C4-2B (cell line): ENCODE results near the gene ADAMTSL1.

ENCODE experiments used
- H3K27ac ChIP-seq: fragments of 450-650 bp; 2 replicates; pipeline ENCODE4 v1.5.1; 2017
- ZFX ChIP-seq: fragments of 450-650 bp; IDR thresholded peaks from 2 replicates; pipeline ENCODE4 v1.6.1; 2017
- TF ChIP-seq, protein P1 (sequence below): fragments of 450-650 bp; conservative IDR thresholded peaks from 2 replicates; pipeline ENCODE4 v1.5.1; 2017; ENCODE audit warnings: mild to moderate bottlenecking

ADAMTSL1 gene

GRCh38 chr9:18617759-18618158, 143.8 kb downstream of the ADAMTSL1 start:
- no peak for TF ChIP-seq ZFX
- TF ChIP-seq, protein P1, sequence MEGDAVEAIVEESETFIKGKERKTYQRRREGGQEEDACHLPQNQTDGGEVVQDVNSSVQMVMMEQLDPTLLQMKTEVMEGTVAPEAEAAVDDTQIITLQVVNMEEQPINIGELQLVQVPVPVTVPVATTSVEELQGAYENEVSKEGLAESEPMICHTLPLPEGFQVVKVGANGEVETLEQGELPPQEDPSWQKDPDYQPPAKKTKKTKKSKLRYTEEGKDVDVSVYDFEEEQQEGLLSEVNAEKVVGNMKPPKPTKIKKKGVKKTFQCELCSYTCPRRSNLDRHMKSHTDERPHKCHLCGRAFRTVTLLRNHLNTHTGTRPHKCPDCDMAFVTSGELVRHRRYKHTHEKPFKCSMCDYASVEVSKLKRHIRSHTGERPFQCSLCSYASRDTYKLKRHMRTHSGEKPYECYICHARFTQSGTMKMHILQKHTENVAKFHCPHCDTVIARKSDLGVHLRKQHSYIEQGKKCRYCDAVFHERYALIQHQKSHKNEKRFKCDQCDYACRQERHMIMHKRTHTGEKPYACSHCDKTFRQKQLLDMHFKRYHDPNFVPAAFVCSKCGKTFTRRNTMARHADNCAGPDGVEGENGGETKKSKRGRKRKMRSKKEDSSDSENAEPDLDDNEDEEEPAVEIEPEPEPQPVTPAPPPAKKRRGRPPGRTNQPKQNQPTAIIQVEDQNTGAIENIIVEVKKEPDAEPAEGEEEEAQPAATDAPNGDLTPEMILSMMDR, result no peak
- no peak overlapping the region for H3K27ac ChIP-seq

DNA sequence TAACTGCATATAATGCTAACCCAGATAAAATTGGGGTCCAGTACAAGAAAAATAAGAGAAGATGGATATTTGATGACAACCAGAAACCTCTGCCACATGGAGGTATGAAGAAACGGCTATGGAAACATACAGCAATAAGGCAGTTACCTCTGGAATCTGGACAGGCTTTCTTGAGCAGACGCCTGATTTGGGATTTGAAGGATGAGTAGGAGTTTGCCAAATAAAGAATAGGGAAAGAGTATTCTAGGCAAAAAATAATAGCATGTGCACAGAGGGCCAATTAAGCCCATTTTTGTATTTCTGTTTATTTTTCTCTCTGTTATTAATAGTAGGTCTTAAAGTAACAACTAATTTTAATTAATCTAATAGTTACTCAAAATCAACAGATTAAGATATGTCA, 144.9 kb downstream of the ADAMTSL1 start:
- TF ChIP-seq, protein P1, result no peak
- TF ChIP-seq ZFX, result no peak
- no peak overlapping the region for H3K27ac ChIP-seq

- H3K27ac ChIP-seq, result no peak overlapping the region
- TF ChIP-seq ZFX, result no peak
- TF ChIP-seq, protein P1, result no peak
These were observed 148.4 kb downstream of the ADAMTSL1 start for GRCh38 chr9:18622186-18622836.

DNA sequence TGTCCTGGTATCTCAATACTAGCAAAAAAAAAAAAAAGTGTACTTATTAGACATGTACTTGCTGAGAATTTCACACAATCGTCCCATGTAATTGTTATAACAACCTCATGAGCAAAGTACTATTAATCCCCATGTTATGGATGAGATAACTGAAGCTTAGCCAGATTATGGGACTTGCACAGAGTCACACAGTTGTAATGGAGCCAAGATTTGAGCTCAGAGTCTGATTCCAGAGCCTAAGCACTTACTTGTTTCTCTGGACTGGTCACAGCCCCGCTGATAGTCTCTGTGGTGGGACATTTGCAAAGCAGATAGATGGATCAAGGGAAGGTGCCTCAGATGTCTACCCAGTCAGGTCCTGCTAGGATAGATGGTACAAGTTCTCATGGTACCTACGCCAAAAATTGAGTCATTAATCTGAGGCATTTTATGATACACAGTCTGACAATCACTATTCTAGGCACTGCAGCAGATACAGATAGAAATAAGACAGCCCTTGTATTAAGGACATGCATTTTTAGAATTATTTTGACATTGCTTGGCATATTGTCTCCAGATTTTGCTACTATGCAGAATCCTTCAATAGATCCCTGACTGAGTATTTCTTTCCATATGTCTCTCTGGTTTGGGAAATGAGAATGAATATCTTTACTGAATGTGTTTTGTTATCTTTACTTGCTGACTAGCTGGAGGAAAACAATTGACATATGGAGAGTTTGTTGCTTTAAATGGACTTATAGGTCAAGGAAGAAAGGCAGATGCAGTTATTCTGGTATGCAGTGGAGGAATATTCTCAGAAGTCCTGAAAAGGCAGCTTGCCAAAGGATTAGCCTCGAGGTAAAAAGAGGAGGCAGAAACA, 149.5 kb downstream of the ADAMTSL1 start:
- H3K27ac ChIP-seq, result no peak overlapping the region
- no peak for TF ChIP-seq ZFX
- TF ChIP-seq, protein P1, result no peak

- no peak overlapping the region for H3K27ac ChIP-seq
- no peak for TF ChIP-seq ZFX
- TF ChIP-seq, protein P1, result peak; percentile 57
These were observed 152.2 kb downstream of the ADAMTSL1 start for GRCh38 chr9:18626046-18626698.

DNA sequence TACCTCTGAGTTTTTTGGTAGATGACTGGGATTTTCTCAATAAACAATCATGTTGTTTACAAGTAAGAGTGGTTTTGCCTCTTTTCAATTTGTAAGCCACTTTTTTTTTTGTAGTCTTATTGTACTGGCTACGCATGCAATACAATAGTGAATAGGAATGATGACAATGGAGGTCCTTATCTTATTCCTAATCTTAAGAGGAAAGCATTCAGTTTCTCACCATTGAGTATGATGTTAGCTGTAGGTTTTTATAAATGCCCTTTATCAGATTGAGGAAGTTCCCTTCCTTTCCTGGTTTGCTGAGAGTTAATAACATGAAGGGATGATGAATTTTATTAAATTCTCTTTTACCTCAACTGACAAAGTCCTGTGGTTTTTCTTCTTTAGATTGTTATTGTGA, 155.2 kb downstream of the ADAMTSL1 start:
- H3K27ac ChIP-seq, result no peak overlapping the region
- TF ChIP-seq, protein P1, result no peak
- TF ChIP-seq ZFX, result no peak
